ENCODE measurements around the gene ARHGAP15.

The ARHGAP15 gene

GRCh38 chr2:143720095-143720664 is 591.0 kb downstream of the ARHGAP15 start:
- DNase-seq (ENCODE audit: low spot score): no peak

GRCh38 chr2:143725400-143725799 is 596.2 kb downstream of the ARHGAP15 start:
- DNase-seq (ENCODE audit: low spot score): no peak

GRCh38 chr2:143726151-143726845 is 597.1 kb downstream of the ARHGAP15 start:
- DNase-seq (ENCODE audit: low spot score): peak; percentile 42

- DNase-seq (ENCODE audit: low spot score): no peak
Measured at GRCh38 chr2:143728498-143728897, 599.3 kb downstream of the ARHGAP15 start.

GRCh38 chr2:143729296-143729814 is 600.1 kb downstream of the ARHGAP15 start:
- DNase-seq (ENCODE audit: low spot score): no peak

- no peak for DNase-seq (ENCODE audit: low spot score)
Measured at GRCh38 chr2:143730155-143730952, 601.1 kb downstream of the ARHGAP15 start.

- DNase-seq (ENCODE audit: low spot score): no peak
Measured at GRCh38 chr2:143730953-143731260, 601.7 kb downstream of the ARHGAP15 start.

- DNase-seq (ENCODE audit: low spot score): peak; percentile 62
Measured at GRCh38 chr2:143732076-143732475, 602.9 kb downstream of the ARHGAP15 start.

- DNase-seq (ENCODE audit: low spot score): peak; percentile 22
Measured at GRCh38 chr2:143732871-143733270, 603.7 kb downstream of the ARHGAP15 start.

GRCh38 chr2:143734507-143734906 is 605.3 kb downstream of the ARHGAP15 start:
- no peak for DNase-seq (ENCODE audit: low spot score)

- DNase-seq (ENCODE audit: low spot score): no peak
Measured at GRCh38 chr2:143736904-143737303, 607.7 kb downstream of the ARHGAP15 start.

- no peak for DNase-seq (ENCODE audit: low spot score)
Measured at GRCh38 chr2:143740431-143740830, 611.2 kb downstream of the ARHGAP15 start.

- no peak for DNase-seq (ENCODE audit: low spot score)
Measured at GRCh38 chr2:143741205-143741604, 612.0 kb downstream of the ARHGAP15 start.

- DNase-seq (ENCODE audit: low spot score): no peak
Measured at GRCh38 chr2:143742581-143742980, 613.4 kb downstream of the ARHGAP15 start.

GRCh38 chr2:143744114-143744513 is 614.9 kb downstream of the ARHGAP15 start:
- DNase-seq (ENCODE audit: low spot score): no peak

- no peak for DNase-seq (ENCODE audit: low spot score)
Measured at GRCh38 chr2:143745060-143745459, 615.8 kb downstream of the ARHGAP15 start.

- no peak for DNase-seq (ENCODE audit: low spot score)
Measured at GRCh38 chr2:143754742-143755141, 625.5 kb downstream of the ARHGAP15 start.

- no peak for DNase-seq (ENCODE audit: low spot score)
Measured at GRCh38 chr2:143758629-143759330, 629.6 kb downstream of the ARHGAP15 start.

- DNase-seq (ENCODE audit: low spot score): no peak
Measured at GRCh38 chr2:143759455-143759854, 630.2 kb downstream of the ARHGAP15 start.

GRCh38 chr2:143762176-143762928 is 633.1 kb downstream of the ARHGAP15 start:
- DNase-seq (ENCODE audit: low spot score): no peak

GRCh38 chr2:143764261-143764660 is 635.0 kb downstream of the ARHGAP15 start:
- DNase-seq (ENCODE audit: low spot score): no peak

GRCh38 chr2:143764706-143765105 is 635.5 kb downstream of the ARHGAP15 start:
- DNase-seq (ENCODE audit: low spot score): no peak

All from cerebellar cortex (tissue), 1 donor.